AG09319 (cell line): ENCODE measurements around the gene USP47.

Experiments
- DNase-seq: peaks from one replicate; pipeline ENCODE4 v3.0.0-alpha.2; 2010; ENCODE audit warnings: low read depth; ENCODE audit errors: extremely low read depth
- CTCF ChIP-seq: IDR thresholded peaks from 2 replicates; pipeline ENCODE4 v1.5.1; 2011; ENCODE audit warnings: low read depth, mild to moderate bottlenecking, inconsistent platforms, low read length, moderate library complexity

Gene USP47

GRCh38 chr11:11960687-11961086 is 118.9 kb downstream of the USP47 start:
- TF ChIP-seq CTCF = no peak
- no peak for DNase-seq

GRCh38 chr11:11961399-11962028 is 119.7 kb downstream of the USP47 start:
- DNase-seq = no peak
- no peak for TF ChIP-seq CTCF

- TF ChIP-seq CTCF = no peak
- no peak for DNase-seq
Measured at GRCh38 chr11:11963067-11963466, 121.3 kb downstream of the USP47 start.

- no peak for TF ChIP-seq CTCF
- DNase-seq = no peak
Measured at GRCh38 chr11:11963842-11964773, 122.3 kb downstream of the USP47 start.

- no peak for DNase-seq
- no peak for TF ChIP-seq CTCF
Measured at GRCh38 chr11:11964774-11965150, 123.0 kb downstream of the USP47 start.

- no peak for TF ChIP-seq CTCF
- no peak for DNase-seq
Measured at GRCh38 chr11:11965192-11965591, 123.4 kb downstream of the USP47 start.

GRCh38 chr11:11965656-11966353 is 124.0 kb downstream of the USP47 start:
- DNase-seq = no peak
- no peak for TF ChIP-seq CTCF
